ENCODE results near the gene ASB12. TPM values are rescaled to one million over a fixed set of nuclear protein-coding genes. Genes with fewer than 3 reads are reported as not detected.

Gene ASB12
- polyA plus RNA-seq, 1 of the 3 experiments (the other 2 are of a cell fraction), result 0.03 TPM

DNA sequence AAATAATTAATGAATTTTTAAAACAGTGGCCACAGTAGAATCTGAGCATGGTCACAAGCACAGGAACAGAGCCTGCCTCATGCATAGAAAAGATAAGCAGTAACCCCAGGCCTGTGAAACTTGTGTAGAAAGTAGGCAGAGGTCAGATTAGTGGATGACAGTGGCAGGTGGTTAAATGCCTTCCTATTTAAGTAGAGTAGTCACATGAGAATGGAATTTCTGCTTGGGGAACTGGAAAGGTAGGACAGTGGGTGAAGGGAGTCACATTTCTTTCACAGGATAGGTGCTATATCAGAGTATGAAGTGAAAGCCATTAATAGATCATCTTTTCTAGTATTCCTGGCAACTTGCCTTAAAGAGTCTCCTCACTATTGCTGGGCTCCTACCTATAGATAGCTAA is 34.9 kb upstream of the ASB12 start (continued):
- TF ChIP-seq, protein P1, sequence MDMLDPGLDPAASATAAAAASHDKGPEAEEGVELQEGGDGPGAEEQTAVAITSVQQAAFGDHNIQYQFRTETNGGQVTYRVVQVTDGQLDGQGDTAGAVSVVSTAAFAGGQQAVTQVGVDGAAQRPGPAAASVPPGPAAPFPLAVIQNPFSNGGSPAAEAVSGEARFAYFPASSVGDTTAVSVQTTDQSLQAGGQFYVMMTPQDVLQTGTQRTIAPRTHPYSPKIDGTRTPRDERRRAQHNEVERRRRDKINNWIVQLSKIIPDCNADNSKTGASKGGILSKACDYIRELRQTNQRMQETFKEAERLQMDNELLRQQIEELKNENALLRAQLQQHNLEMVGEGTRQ (IDR thresholded peaks at IDR 0.05; ENCODE audit: borderline replicate concordance, low read depth, low read length), result no peak
- TF ChIP-seq GATA2 (CRISPR knock-in tag; IDR thresholded peaks at IDR 0.05), result no peak

DNA sequence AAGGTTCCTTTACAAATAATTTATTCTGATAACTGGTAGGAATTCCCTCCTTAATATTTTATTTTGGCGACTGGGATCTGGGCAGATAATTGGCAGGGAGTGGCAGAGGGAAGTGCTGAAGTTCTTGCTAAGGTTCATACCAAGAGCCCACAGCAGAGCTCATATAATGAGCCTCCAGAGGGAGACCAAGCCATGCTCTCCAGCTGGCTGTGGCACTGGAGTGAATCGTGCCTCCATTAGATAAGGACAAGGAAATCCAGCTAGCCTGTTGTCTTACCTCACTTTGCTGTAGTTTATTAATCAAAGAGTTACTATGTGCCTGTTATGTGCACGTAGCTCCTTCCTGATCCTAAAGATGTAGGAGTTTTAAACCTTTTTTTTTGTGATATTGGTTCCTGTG is 1.3 kb downstream of the ASB12 start:
- 0% methylated on average over 3 of the region's 3 CpGs for WGBS (ENCODE audit: low lambda C conversion rate)
- no peak for DNase-seq
- H3K27me3 ChIP-seq (ENCODE audit: insufficient read depth), result no peaks in the 10 kb centered on the region
- ChIA-PET POLR2A (no interaction called here), CTCF (no interaction called here)
- no peak overlapping the region for H2AFZ ChIP-seq (ENCODE audit: low read depth)
- no peaks in the 10 kb centered on the region for H3K36me3 ChIP-seq (replicated peaks in 1 of 2; ENCODE audit: control insufficient read depth in 1 of 2, insufficient read depth in 2 of 2, low read length in 1 of 2)
- H4K20me1 ChIP-seq (ENCODE audit: insufficient read depth), result no peaks in the 10 kb centered on the region
- no peak overlapping the region for H3K4me3 ChIP-seq (ENCODE audit: low read depth in 2 of 2, low read length in 1 of 2)
- no peaks in the 10 kb centered on the region for H3K4me1 ChIP-seq (ENCODE audit: control insufficient read depth in 1 of 2, insufficient read depth in 2 of 2, low read depth in 1 of 2, low read length in 1 of 2)
- no peak overlapping the region for H3K27ac ChIP-seq (ENCODE audit: low read depth in 2 of 2, low read length in 1 of 2)
- TF ChIP-seq GATA2 (CRISPR knock-in tag; IDR thresholded peaks at IDR 0.05), result no peak
- no peak for TF ChIP-seq YY1 (IDR thresholded peaks at IDR 0.05; ENCODE audit: low read depth)
- TF ChIP-seq SIN3A (IDR thresholded peaks at IDR 0.05; ENCODE audit: borderline replicate concordance, low read depth, low read length), result no peak
- no peak for TF ChIP-seq JUND (IDR thresholded peaks at IDR 0.05)
- no peak for TF ChIP-seq RFX5 (IDR thresholded peaks at IDR 0.05; ENCODE audit: low read length)
- TF ChIP-seq POLR2AphosphoS5 (IDR thresholded peaks at IDR 0.05; ENCODE audit: low read depth, low read length), result no peak
- TF ChIP-seq FOXM1 (IDR thresholded peaks at IDR 0.05; ENCODE audit: low read depth), result no peak
- TF ChIP-seq, protein P2, sequence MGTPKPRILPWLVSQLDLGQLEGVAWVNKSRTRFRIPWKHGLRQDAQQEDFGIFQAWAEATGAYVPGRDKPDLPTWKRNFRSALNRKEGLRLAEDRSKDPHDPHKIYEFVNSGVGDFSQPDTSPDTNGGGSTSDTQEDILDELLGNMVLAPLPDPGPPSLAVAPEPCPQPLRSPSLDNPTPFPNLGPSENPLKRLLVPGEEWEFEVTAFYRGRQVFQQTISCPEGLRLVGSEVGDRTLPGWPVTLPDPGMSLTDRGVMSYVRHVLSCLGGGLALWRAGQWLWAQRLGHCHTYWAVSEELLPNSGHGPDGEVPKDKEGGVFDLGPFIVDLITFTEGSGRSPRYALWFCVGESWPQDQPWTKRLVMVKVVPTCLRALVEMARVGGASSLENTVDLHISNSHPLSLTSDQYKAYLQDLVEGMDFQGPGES (IDR thresholded peaks at IDR 0.05; ENCODE audit: low read depth, low read length), result no peak
- TF ChIP-seq FOXJ3 (CRISPR knock-in tag; IDR thresholded peaks at IDR 0.05), result no peak
- TF ChIP-seq MXI1 (IDR thresholded peaks at IDR 0.05; ENCODE audit: low read depth, low read length), result no peak
- TF ChIP-seq, protein P1 (IDR thresholded peaks at IDR 0.05; ENCODE audit: borderline replicate concordance, low read depth, low read length), result no peak
- TF ChIP-seq MEF2A (IDR thresholded peaks at IDR 0.05; ENCODE audit: borderline replicate concordance, low read depth), result no peak
- no peak for TF ChIP-seq CHD2 (IDR thresholded peaks at IDR 0.05; ENCODE audit: low read length, partially characterized antibody)
- TF ChIP-seq, protein P3, sequence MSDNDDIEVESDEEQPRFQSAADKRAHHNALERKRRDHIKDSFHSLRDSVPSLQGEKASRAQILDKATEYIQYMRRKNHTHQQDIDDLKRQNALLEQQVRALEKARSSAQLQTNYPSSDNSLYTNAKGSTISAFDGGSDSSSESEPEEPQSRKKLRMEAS (IDR thresholded peaks at IDR 0.05; ENCODE audit: low read depth), result no peak
- no peak for TF ChIP-seq RAD21 (IDR thresholded peaks at IDR 0.05; ENCODE audit: low read length)
- TF ChIP-seq EP300 (IDR thresholded peaks at IDR 0.05; ENCODE audit: borderline replicate concordance in 1 of 2, low read depth in 1 of 2, low read length in 1 of 2), result no peak
- TF ChIP-seq RCOR1 (IDR thresholded peaks at IDR 0.05; ENCODE audit: low read length), result no peak
- no peaks in the 10 kb centered on the region for H3F3A ChIP-seq (replicated peaks; ENCODE audit: insufficient read depth)
- no peak overlapping the region for H3K4me2 ChIP-seq
- no peaks in the 10 kb centered on the region for H3K9me3 ChIP-seq
- no peak overlapping the region for H3K9ac ChIP-seq
- no peaks in the 10 kb centered on the region for H3K79me2 ChIP-seq (ENCODE audit: insufficient read depth)
- H3K9me2 ChIP-seq, result no peaks in the 10 kb centered on the region
